Caki2 (cell line): ENCODE measurements around the gene HERPUD2. TPM values are rescaled to one million over a fixed set of nuclear protein-coding genes. Genes with fewer than 3 reads are reported as not detected.
"Not testable (repeated sequence)": the region's sequence is repeated elsewhere in the genome, so short reads cannot be mapped to it uniquely, and the experiment has no call there.

Source experiments
- DNase-seq: peaks from one replicate; pipeline ENCODE4 v3.0.0-alpha.2; 2015; ENCODE audit warnings: low read depth
- in situ Hi-C: cut with HindIII; loops from 2 replicates; pipeline ENCODE4 v1.10.0; 2016; ENCODE audit warnings: low sequenced_read_pairs, low pct_unique_long_range_greater_than_20kb, mixed read lengths
- total RNA-seq: library from RNA; depleted of rRNA; stranded (reverse); fragments of >200 nt; shearing (Covaris generic); gene quantifications from 2 replicates; pipeline ENCODE4 v1.2.3, GENCODE V29; 2014; ENCODE audit warnings: low replicate concordance

Gene HERPUD2
- total RNA-seq, 1 experiment from 2014 or later: 46.8 TPM

- no peak for DNase-seq
- in situ Hi-C loops: no loop called here
These were observed 22.1 kb upstream of the HERPUD2 start for GRCh38 chr7:35717013-35717412.

- no peak for DNase-seq
- in situ Hi-C loops: no loop called here
These were observed 21.3 kb upstream of the HERPUD2 start for GRCh38 chr7:35716038-35716803.

GRCh38 chr7:35714862-35715261 is 19.9 kb upstream of the HERPUD2 start:
- DNase-seq: no peak
- in situ Hi-C loops: no loop called here

- in situ Hi-C loops: no loop called here
- no peak for DNase-seq
These were observed 19.5 kb upstream of the HERPUD2 start for GRCh38 chr7:35714407-35714806.

GRCh38 chr7:35712563-35713226 is 17.8 kb upstream of the HERPUD2 start:
- no peak for DNase-seq
- in situ Hi-C loops: no loop called here

GRCh38 chr7:35707422-35707821 is 12.5 kb upstream of the HERPUD2 start:
- DNase-seq: no peak
- in situ Hi-C loops: no loop called here

GRCh38 chr7:35705932-35706461 is 11.1 kb upstream of the HERPUD2 start:
- no peak for DNase-seq
- in situ Hi-C loops: no loop called here

- in situ Hi-C loops: no loop called here
- no peak for DNase-seq
These were observed 9.3 kb upstream of the HERPUD2 start for GRCh38 chr7:35704261-35704660.

GRCh38 chr7:35702541-35702940 is 7.6 kb upstream of the HERPUD2 start:
- in situ Hi-C loops: no loop called here
- DNase-seq: no peak

- in situ Hi-C loops: no loop called here
- DNase-seq: no peak
These were observed 6.5 kb upstream of the HERPUD2 start for GRCh38 chr7:35701287-35701900.

GRCh38 chr7:35700865-35701264 is 5.9 kb upstream of the HERPUD2 start:
- in situ Hi-C loops: no loop called here
- no peak for DNase-seq

- no peak for DNase-seq
- in situ Hi-C loops: no loop called here
These were observed 5.4 kb upstream of the HERPUD2 start for GRCh38 chr7:35700333-35700732.

- in situ Hi-C loops: no loop called here
- no peak for DNase-seq
These were observed 4.9 kb upstream of the HERPUD2 start for GRCh38 chr7:35699796-35700305.

- in situ Hi-C loops: not testable (repeated sequence)
These were observed 3.4 kb upstream of the HERPUD2 start for GRCh38 chr7:35698382-35698781.

GRCh38 chr7:35697414-35698175 is 2.7 kb upstream of the HERPUD2 start:
- peak; percentile 47 for DNase-seq
- in situ Hi-C loops: no loop called here

More at GRCh38 chr7:35698382-35698781, 3.4 kb upstream of the HERPUD2 start:
- DNase-seq: not testable (repeated sequence)

- no peak for DNase-seq
- in situ Hi-C loops: no loop called here
These were observed 1.1 kb upstream of the HERPUD2 start for GRCh38 chr7:35695987-35696386.

- no peak for DNase-seq
- in situ Hi-C loops: no loop called here
These were observed 527 bp upstream of the HERPUD2 start for GRCh38 chr7:35695473-35695850.

GRCh38 chr7:35694161-35694783 is 663 bp downstream of the HERPUD2 start:
- in situ Hi-C loops: no loop called here
- no peak for DNase-seq
